ENCODE measurements around the gene ABHD14A. TPM values are rescaled to one million over a fixed set of nuclear protein-coding genes. Genes with fewer than 3 reads are reported as not detected.
A peak's percentile ranks its signal among the peaks of the same experiment; 100 is the strongest.

Gene ABHD14A
- polyA plus RNA-seq, 1 donor (not counting 4 experiments of a cell fraction or from before 2014, with no cell fraction given) = 6.9 TPM

- Histone ChIP-seq H3K27ac (ENCODE audit: control insufficient read depth, insufficient read depth, low read length) (peak overlapping the region; percentile 90), H3K9me3 (ENCODE audit: control insufficient read depth, low read depth, low read length) (no peaks in the 10 kb centered on the region), H3K4me1 (ENCODE audit: control insufficient read depth, extremely low read depth, insufficient read depth, low read length) (peaks cover 25% of the 10 kb centered on the region), H2AFZ (ENCODE audit: control insufficient read depth, low read length) (no peak overlapping the region), H3K9ac (ENCODE audit: control insufficient read depth, extremely low read depth, insufficient read depth, low read length) (peak overlapping the region; percentile 100), H3K27me3 (ENCODE audit: control insufficient read depth, extremely low read depth, insufficient read depth, low read length) (no peaks in the 10 kb centered on the region), H3K4me3 (ENCODE audit: control insufficient read depth in 2 of 3, extremely low read depth in 1 of 3, insufficient read depth in 2 of 3, low read depth in 1 of 3, low read length in 3 of 3) (peak overlapping the region; percentile 79 to 100 (median 99)), H3K9me1 (ENCODE audit: control insufficient read depth, extremely low read depth, insufficient read depth, low read length) (peaks cover 3% of the 10 kb centered on the region), H3K36me3 (ENCODE audit: control insufficient read depth in 2 of 2, extremely low read depth in 1 of 2, insufficient read depth in 2 of 2, low read length in 2 of 2) (peaks cover 23 to 35% of the 10 kb centered on the region in 2 experiments), H3K79me2 (ENCODE audit: control insufficient read depth, insufficient read depth, low read length) (peaks cover 32% of the 10 kb centered on the region), H3K4me2 (ENCODE audit: control insufficient read depth, extremely low read depth, insufficient read depth, low read depth, low read length) (peak overlapping the region; percentile 99), H4K20me1 (ENCODE audit: control insufficient read depth, extremely low read depth, insufficient read depth, low read length) (peaks cover 9% of the 10 kb centered on the region)
- DNase-seq (ENCODE audit: low read depth, low spot score) (no peak), FAIRE-seq (no peak)
- no peak for TF ChIP-seq CTCF (optimal IDR thresholded peaks at IDR 0.05 in 1 of 3, IDR thresholded peaks at IDR 0.05 in 1 of 3, conservative IDR thresholded peaks at IDR 0.05 in 1 of 3; ENCODE audit: extremely low read depth in 1 of 3, insufficient read depth in 2 of 3, low read length in 3 of 3)
- no peak for TF ChIP-seq EZH2 (IDR thresholded peaks at IDR 0.05; ENCODE audit: low read length)
- dilution Hi-C loops (cut with MboI; ENCODE audit: extremely low pct_ligation_motif_present, low sequenced_read_pairs) = no loop called here
Observed at GRCh38 chr3:51994530-51994929, 19.7 kb downstream of the ABHD14A start.

GRCh38 chr3:51995346-51996163, 20.7 kb downstream of the ABHD14A start, which contains the start of gene RPL29:
TSS of gene RPL29 (minus strand) at chr3:51995895. CDS start at chr3:51995461, 434 bp downstream.
- Histone ChIP-seq H2AFZ (ENCODE audit: control insufficient read depth, low read length) (peak within 1 kb of the TSS; percentile 72), H3K36me3 (ENCODE audit: control insufficient read depth in 2 of 2, extremely low read depth in 1 of 2, insufficient read depth in 2 of 2, low read length in 2 of 2) (peaks cover 23 to 34% of the 10 kb centered on the region in 2 experiments), H3K79me2 (ENCODE audit: control insufficient read depth, insufficient read depth, low read length) (peaks cover 32% of the 10 kb centered on the region), H4K20me1 (ENCODE audit: control insufficient read depth, extremely low read depth, insufficient read depth, low read length) (peaks cover 9% of the 10 kb centered on the region), H3K9me1 (ENCODE audit: control insufficient read depth, extremely low read depth, insufficient read depth, low read length) (peaks cover 3% of the 10 kb centered on the region), H3K4me3 (ENCODE audit: control insufficient read depth in 2 of 3, extremely low read depth in 1 of 3, insufficient read depth in 2 of 3, low read depth in 1 of 3, low read length in 3 of 3) (peak within 1 kb of the TSS; percentile 79 to 100 (median 99)), H3K9ac (ENCODE audit: control insufficient read depth, extremely low read depth, insufficient read depth, low read length) (peak within 1 kb of the TSS; percentile 100), H3K4me2 (ENCODE audit: control insufficient read depth, extremely low read depth, insufficient read depth, low read depth, low read length) (peak within 1 kb of the TSS; percentile 99), H3K9me3 (ENCODE audit: control insufficient read depth, low read depth, low read length) (no peaks in the 10 kb centered on the region), H3K27me3 (ENCODE audit: control insufficient read depth, extremely low read depth, insufficient read depth, low read length) (no peaks in the 10 kb centered on the region), H3K4me1 (ENCODE audit: control insufficient read depth, extremely low read depth, insufficient read depth, low read length) (peaks cover 25% of the 10 kb centered on the region), H3K27ac (ENCODE audit: control insufficient read depth, insufficient read depth, low read length) (peak within 1 kb of the TSS; percentile 90)
- DNase-seq (ENCODE audit: low read depth, low spot score) (peak; percentile 86), FAIRE-seq (peak; percentile 90)
- dilution Hi-C loops (cut with MboI; ENCODE audit: extremely low pct_ligation_motif_present, low sequenced_read_pairs) = no loop called here
- no peak for TF ChIP-seq CTCF (optimal IDR thresholded peaks at IDR 0.05 in 1 of 3, IDR thresholded peaks at IDR 0.05 in 1 of 3, conservative IDR thresholded peaks at IDR 0.05 in 1 of 3; ENCODE audit: extremely low read depth in 1 of 3, insufficient read depth in 2 of 3, low read length in 3 of 3)
- no peak for TF ChIP-seq EZH2 (IDR thresholded peaks at IDR 0.05; ENCODE audit: low read length)

Measured in keratinocyte (primary cell).